NCI-H1092 treated with DMSO at 0.1 percent for 48 hours (cell line): ENCODE data around the gene ZCCHC8.
"Not testable (repeated sequence)": the region's sequence is repeated elsewhere in the genome, so short reads cannot be mapped to it uniquely, and the experiment has no call there.

Experiments
- DNase-seq: peaks from one replicate; lab custom pipeline; 2025; lab: John Stamatoyannopoulos, UW

Gene ZCCHC8

DNA sequence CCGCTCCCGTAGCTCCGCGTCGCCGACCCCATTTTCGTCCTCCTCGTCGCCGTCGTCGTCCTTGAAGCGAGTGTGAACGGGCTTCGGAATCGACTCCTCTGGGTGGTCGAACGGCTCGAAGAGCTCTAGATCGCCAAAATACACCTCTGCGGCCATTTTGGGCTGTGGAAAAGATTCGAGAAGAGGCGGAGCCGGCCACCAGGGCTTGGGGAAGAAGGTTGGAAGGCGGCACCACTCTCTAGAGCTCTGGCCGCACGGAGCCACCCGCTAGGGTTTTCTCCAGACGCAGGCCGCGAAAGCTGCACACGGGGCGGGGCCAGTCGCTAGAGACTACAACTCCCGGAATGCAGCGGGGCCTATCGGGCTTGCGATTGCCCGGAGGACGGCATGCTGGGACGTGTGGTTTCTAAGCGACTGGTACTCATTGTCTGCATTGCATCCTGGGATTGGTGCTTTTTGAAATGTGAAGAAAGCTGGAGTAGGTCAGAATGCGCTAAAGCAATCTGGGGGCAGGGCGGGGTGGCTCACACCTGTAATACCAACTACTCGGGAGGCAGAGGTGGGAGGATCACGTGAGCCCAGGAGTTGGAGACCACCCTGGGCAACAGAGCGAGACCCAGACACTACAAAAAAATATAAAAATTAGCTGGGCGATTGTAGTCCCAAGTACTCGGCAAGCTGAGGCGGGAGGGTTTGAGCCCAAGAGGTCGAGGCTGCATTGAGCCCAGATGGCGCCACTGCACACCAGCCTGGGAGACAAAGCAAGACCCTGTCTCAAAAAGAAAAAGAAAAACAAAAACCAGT is at the start of gene ZCCHC8:
ZCCHC8 (minus strand) TSS at position 248 of the 804 bp plus-strand sequence; CDS start at position 156, 92 bp downstream.
- DNase-seq = peak; percentile 96

DNA sequence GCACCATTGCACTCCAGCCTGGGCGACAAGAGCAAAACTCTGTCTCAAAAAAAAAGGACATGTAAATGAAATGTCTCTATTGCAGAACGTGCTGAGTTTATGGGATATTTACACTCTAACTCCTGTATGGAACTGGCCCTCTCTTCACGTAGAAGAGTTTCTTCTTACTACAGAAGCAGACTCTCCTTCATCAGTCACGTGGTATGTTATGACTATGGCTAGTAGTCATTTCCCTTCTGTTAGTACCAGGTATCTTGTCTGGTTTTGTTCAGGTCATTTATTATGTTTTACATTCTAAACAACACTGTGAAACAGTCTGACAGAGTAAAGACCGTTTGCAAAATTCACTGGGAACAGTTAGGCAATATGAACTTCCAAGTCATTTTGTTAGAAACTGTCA is 46.6 kb upstream of the ZCCHC8 start:
- no peak for DNase-seq

DNA sequence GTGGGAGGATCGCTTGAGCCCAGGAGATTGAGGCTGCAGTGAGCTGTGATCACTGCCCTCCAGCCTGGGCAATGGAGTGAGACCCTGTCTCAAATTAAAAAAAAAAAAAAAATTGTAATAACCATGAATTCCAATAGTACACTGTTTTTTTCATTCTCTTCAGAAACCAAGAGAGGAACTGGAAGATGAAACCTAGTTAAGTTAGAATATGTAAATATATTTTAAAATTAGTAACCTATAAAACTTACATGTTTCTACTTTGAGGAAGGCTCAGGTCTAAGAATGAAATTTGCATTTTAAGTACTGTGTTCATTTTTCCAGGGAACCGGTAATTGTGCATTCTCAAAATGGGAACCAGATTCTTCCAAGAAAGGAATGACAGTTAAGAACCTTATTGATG is 45.1 kb upstream of the ZCCHC8 start:
- DNase-seq = no peak

DNA sequence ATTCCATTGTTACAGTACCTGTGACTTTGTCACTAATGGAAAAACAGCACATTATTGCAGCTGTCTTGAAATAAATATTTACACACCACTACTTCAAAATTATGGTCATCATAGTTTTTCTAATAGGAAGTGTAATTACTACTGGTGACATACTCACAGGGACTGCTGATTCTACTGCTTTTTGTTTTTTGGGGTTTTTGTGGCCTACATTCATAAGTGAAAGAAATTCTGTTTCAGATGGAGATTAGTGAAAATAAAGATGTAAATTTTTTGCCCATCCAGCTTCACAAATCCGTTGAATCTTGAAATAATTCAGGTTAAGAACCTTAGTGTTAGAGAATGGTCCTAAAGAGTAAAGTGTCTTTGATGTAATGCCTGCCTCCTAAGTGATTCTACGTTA is 43.8 kb upstream of the ZCCHC8 start:
- no peak for DNase-seq

DNA sequence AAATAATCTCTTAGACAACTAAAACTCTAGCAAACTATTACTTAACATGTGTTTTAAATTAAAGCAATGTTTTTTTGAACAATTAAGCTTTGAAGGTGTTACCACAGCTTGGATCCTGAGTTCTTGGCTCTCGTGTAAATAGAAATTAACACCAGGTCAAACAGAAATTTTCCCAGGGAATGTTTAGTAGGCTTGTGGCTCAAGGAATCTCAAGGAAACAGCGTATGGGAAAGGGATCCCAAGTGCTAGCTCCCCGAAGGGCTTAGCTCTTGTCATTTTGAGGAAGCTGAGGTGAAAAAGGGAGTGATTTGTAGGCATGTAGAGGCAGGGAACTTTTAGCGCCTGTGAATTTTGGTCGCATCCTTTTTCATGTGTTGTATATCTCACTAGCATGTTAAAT is 37.8 kb upstream of the ZCCHC8 start:
- no peak for DNase-seq

DNA sequence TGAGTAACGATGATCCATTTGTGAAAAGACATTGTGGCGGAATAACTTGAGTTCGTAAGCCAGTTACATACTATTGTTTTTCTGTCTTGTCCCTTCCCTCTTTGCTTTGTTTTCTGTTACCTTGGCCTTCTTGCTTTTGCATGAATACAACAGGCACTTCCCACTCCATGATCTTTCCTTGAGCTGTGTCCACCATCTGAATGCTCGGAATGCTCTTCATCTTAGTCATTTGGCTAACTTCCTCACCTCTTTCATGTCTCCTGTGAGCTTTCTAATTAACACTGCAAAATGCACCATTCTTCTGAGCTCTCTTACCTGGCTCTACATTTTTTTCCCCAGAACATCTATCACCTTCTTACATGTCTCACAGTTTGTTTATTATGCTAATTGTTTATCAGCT is 36.3 kb upstream of the ZCCHC8 start:
- no peak for DNase-seq

DNA sequence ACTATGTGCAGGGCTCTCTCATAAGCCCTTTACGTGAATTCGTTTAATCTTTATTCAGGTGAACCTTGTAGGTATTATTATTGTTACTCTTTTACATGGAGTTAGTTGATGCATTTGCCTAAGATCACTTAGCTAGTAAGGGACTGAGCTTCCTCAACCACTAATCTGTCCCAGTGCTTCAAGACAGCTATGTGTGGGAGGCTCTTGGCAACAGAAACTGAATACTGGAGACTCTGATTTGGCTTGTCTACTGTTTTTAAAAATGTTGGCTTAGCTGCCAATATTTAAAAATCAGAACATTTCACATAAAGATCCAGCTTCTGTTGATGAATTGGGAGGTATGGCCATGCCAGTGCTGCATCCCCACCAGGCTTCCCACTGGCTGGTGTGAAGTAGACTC is 33.1 kb upstream of the ZCCHC8 start:
- no peak for DNase-seq

DNA sequence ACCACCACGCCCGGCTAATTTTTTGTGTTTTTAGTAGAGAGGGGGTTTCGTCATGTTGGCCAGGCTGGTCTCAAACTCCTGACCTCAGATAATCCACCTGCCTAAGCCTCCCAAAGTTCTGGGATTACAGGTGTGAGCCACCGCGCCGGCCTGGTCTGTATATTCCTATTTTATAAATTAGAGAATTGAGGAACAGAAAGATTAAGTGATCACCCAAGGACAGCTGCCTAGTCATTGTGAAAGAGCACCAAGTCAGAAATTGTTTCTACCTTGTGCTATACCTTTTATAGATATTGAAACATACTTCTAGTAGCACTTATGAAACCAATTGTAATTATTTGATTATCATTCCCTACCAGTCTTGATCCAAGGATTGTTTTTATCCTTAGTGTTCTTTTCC is 28.3 kb upstream of the ZCCHC8 start:
- no peak for DNase-seq

DNA sequence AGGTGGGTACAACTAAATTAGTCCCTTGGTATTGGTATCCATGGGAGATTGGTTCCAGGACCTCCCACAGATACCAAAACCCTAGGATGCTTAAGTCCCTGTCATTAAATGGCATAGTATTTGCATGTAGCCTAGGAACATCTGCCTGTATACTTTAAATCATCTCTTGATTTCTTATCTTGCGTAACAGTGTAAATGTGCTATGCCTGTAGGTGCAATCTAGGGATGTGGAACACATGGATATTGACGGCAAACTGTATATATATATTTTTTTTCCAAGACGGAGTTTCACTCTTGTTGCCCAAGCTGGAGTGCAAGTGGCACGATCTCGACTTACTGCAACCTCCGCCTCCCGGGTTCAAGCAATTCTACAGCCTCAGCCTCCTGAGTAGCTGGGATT is 27.9 kb upstream of the ZCCHC8 start:
- no peak for DNase-seq

DNA sequence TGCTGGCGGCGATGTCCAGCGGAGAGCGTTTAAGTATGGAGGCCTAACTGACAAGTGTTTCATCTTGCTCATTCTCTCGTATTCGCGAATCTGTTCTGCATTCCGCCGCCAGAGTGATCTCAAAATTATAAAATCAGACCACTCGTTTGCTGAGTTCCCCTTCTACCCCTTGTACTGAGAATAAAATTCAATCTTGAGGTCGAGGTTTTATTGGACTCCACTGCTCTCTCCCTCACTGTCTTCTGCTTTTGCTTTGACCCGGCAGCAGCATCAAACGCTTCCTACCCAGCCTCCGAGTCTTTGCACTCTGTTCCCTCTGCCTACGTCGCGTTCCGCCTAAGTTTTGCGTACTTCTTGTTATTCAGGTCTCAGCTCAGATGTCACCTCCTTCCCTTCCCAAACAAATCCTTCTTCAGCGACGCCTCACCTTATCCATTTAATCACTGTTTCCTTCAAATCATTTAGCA is 26.8 kb upstream of the ZCCHC8 start:
- DNase-seq = no peak

DNA sequence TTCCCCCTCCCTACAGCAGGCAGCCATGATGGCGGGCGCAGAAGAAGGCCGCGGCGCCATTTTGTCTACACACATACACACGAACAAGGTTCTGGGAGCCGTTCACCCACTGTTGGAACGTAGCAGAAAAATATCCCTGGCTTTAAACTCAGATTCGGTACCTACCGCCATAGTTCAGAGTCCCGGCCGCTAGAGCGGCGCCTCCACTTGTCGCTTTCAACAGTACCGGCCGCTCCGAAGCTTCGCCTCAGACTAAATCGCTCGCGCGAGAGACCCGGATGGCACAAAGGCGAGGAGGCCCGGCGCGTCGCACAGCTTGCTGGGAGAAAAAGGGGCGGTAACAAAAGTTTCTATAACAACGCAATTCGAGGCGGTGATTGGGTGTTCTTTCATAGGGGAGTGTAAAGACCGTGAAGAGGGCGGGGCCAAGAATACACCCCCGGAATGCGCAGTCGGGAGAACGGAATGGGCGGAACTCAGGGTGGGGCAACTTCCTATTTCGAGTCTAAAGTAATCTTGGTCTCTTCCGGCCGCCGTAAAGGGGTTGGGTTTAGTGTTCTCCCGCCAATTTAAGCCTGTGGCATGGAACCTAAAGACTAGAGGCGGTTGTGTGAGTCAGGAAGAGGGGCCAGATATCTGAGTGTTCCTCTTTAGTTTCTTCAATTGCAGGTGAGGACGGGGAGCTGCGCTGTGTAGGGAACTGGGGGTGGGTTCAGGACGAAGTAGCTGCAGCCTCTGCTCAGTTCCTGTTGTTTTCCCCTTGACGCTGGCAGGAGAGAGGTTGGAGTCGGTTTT is 26.1 kb upstream of the ZCCHC8 start, which contains the start of the genes KNTC1 and RSRC2:
KNTC1 (plus strand) TSS at position 567 of the 795 bp plus-strand sequence. CDS start 2,815 bp downstream, outside the sequence.
RSRC2 (minus strand) TSS at position 254 of the 795 bp plus-strand sequence; CDS start at position 171, 83 bp downstream.
- peak; percentile 99 for DNase-seq

DNA sequence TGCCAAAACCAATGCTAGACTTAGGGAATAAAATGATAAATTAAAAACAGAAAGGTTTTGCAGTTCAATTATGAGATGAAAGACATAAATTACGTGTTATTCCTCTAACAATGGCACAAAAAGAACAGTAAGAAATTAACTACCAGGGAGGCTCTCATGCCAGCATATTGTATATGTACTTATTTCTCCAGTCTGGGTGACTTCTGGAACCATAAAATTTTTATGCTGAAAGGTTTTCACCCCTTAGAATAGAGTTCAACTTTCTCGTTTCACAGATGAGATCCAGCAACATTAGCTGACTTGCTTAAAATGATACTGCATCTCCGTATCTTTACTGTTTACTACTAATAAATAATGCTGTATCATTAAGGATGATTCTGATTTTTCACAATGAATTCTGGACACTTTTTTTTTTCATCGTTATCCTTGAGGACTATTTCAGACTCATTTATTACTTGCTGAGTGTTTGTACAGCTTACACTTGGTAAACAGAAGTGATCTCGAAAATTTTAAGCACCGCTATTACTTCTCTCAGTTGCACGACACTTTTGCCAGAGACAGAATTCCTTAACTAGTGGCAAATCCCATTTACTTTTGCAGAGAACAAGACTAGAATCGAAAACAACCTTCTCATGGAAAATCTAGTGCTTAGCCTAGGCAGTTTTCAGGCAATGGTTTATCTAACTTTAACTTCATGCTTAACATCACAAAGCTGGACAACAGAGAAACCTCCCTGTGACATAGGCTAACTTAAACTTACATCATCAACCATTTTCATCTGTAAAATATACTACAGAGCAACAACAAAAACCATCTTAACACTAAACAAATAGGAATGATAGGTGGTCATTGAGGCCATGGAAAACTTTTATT is 23.4 kb upstream of the ZCCHC8 start:
- no peak for DNase-seq

DNA sequence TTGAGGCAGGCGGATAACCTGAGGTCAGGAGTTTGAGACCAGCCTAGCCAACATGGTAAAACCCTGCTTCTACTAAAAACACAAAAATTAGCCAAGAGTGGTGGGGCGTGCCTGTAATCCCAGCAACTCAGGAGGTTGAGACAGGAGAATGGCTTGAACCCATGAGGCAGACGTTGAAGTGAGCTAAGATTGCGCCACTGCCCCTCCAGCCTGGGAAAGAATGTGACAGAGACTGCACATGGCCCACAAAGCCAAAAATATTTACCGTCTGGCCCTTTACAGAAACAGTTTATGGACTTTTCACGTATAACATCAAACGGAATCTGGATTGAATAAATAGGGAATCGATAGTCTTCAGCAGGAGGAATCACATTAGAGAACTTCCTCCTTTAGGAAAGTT is 22.5 kb upstream of the ZCCHC8 start:
- no peak for DNase-seq

DNA sequence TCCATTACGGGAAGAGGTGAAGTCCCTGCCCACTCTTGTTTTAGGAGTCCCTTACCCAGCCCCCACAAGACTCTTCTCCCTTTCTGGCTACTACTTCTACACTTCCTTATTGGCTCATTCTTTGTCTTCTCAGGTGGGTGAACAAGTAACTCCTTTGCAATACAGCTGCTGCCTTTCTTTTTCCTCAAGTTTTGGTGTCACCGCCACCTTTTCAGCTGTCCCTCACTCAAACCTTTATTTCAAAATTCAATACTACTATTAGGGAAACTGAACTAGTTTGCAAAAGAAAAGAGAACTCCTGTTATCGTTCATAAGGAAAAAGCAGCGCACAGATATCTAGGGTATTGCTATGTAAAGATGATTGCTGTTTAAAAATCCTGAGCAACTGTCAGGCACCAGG is 19.9 kb upstream of the ZCCHC8 start:
- DNase-seq = no peak

DNA sequence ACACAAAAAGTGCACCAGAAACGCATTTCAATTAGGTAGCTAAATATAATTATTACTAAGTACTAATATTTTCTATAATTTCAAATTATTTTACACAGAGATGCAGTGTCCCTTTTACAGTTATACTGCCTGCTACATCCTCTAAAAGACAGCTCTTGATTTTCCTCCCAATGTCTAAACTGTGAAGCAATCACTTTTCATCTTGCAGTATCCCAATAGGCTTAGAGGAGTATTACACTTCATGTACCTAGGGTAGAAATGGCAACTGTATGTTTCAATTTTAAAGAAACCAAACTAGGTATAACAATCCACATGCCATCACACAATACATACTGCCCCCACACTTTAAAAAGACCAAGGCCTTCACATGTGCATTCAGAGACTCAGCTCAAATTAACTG is 18.7 kb upstream of the ZCCHC8 start:
- DNase-seq = no peak

DNA sequence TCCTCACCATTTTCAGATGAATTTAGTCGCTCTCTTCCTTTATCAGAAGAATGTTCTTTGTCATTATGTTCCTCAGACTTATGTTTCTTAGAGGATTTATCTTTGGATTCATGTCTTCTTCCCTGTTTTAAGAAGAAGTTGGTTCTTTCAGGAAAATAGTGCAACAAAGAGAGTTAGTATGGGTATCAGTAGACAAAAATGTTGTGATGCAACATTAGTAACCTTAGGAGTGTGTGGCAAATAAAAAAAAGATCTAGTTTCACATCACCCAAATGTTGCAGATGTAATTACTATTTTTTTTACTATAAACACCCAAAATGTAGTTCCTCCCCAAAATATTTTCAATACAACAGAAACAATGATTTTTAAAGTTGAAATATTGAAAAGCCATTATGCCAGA is 18.2 kb upstream of the ZCCHC8 start:
- DNase-seq = no peak

DNA sequence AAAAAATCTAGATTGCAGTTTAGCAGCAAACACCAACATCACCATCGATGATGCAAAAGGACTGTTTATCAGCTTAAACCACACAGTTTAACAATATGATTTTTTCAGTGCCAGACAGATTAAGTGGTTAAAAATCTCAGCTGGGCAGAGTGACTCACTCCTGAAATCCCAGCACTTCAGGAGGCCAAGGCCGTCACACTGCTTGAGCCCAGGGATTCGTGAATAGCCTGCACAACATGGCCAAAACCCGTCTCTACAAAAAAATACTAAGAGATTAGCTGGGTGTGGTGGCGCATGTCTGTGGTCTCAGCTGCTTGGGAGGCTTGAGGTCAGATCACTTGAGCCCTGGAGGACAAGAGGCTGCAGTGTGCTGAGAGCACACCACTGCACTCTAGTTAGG is 17.1 kb upstream of the ZCCHC8 start:
- no peak for DNase-seq

DNA sequence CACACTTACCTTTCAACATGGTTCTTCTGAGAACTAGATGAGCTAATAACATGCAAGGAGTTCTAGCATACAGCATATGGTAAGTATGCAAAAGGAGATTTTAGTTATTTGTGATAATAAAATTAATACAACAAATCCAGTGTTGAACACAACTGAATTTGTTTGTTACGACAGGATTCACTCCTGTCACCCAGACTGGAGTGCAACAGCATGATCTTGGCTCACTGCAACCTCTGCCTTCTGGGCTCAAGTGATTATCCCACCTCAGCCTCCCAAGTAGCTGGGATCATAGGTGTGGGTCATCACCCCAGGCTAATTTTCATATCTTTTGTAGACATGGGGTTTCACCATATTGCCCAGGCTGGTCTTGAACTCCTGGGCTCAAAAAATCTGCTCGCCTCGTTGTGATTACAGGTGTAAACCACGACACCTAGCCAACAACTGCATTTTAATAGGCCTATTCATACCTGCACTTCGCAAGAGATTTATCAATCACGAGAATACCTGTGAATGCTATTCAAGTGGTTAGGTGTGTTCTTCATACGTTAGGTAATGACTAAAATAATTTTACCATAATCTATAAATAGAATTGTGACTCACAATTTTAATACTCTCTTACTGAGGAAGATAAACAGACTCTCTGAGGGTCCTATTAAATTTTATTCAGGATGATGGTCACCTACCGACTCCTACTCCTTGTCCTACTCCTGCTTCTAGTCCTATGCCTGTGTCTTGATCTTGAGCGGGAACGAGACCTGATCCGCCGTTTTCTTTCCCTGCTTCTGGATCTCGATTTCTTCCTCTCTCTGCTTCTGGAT is 16.0 kb upstream of the ZCCHC8 start:
- DNase-seq = no peak

DNA sequence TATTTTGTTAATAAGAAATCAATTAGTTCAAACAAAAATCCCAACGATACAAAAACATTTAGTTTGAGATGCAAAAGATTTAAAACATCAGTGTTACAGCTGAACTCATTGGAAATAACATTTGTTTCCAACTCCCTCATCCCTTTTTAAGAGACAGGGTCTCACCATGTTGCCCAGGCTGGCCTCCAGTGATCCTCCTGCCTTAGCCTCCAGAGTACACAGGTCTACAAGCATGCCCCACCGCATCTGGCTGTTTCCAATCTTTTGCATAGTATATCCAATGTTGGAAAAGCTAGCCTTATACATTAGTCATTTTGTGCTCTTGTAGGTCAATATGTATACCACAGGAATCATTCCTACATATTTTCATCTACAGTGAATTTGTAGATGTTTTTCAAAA is 14.5 kb upstream of the ZCCHC8 start:
- DNase-seq = no peak

DNA sequence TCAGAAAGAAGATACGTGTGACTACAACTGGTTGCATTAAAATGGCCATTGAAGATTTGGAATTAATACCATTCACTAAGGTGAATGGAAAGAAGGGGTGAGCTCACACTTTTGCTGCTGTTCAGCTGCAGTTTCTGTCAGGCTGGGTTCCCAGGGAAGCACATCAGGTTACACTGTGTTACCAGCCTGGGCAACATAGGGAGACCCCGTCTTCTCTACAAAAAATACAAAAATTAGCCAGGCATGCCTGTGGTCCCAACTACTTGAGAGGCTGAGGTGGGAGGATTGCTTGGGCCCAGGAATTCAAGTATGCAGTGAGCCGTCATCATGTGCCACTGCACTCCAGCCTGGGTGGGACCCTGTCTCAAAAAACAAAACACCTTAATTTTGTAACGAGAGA is 12.9 kb upstream of the ZCCHC8 start:
- DNase-seq = no peak

DNA sequence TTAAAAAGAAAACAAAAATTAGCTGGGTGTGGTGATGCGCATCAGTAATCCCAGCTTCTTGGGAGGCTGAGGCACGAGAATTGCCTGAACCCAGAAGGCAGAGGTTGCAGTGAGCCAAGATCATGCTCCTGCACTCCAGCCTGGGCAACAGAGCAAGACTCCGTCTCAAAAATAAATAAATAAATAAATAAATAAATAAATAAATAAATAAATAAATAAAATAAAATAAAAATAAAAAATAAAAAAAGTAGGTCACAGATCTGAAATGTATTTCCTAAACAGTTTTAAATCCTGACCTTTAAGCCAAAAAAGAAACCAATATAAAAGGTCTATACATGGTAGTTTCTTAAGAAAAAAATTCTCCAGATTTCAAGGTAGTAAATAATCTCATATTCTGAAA is 12.3 kb upstream of the ZCCHC8 start:
- not testable (repeated sequence) for DNase-seq
